Trophoblast cell (in vitro differentiated cells and primary cell): ENCODE measurements around the gene POP7.
A peak's percentile ranks its signal among the peaks of the same experiment; 100 is the strongest.

Source experiments
- DNase-seq, 2 donors: peaks; one replicate each; pipeline ENCODE4 v3.0.0-alpha.2; 2016
- H2AFZ ChIP-seq: 2 replicates; pipeline ENCODE4 v1.6.1; 2013; ENCODE audit warnings: low read length, moderate library complexity, mild to moderate bottlenecking; ENCODE audit not compliant: insufficient read depth, poor library complexity
- H2AK5ac ChIP-seq: 2 replicates; pipeline ENCODE4 v1.6.1; 2013; ENCODE audit warnings: mild to moderate bottlenecking, low read length
- H2BK120ac ChIP-seq: 2 replicates; pipeline ENCODE4 v1.6.1; 2013; ENCODE audit warnings: low read length, mild to moderate bottlenecking, moderate library complexity; ENCODE audit not compliant: insufficient read depth, poor library complexity
- H2BK12ac ChIP-seq: 2 replicates; pipeline ENCODE4 v1.6.1; 2013; ENCODE audit warnings: mild to moderate bottlenecking, low read length, moderate library complexity
- H2BK5ac ChIP-seq: 2 replicates; pipeline ENCODE4 v1.6.1; 2013; ENCODE audit warnings: low read length, low read depth, moderate library complexity, mild to moderate bottlenecking; ENCODE audit not compliant: poor library complexity
- H3K14ac ChIP-seq: 2 replicates; pipeline ENCODE4 v1.6.1; 2013; ENCODE audit warnings: mild to moderate bottlenecking, low read length
- H3K18ac ChIP-seq: 2 replicates; pipeline ENCODE4 v1.6.1; 2013; ENCODE audit warnings: mild to moderate bottlenecking, low read length
- H3K23ac ChIP-seq: 2 replicates; pipeline ENCODE4 v1.6.1; 2013; ENCODE audit warnings: low read length
- H3K27ac ChIP-seq: 2 replicates; pipeline ENCODE4 v1.5.1; 2013; ENCODE audit warnings: low read depth, mild to moderate bottlenecking, inconsistent platforms, low read length, moderate library complexity
- H3K27me3 ChIP-seq: 2 replicates; pipeline ENCODE4 v1.6.1; 2013; ENCODE audit warnings: inconsistent platforms, mild to moderate bottlenecking, low read length, moderate library complexity; ENCODE audit not compliant: insufficient read depth
- H3K36me3 ChIP-seq, 2 experiments: 1 replicate in 1 of 2; 2 replicates in 1 of 2; pipeline ENCODE4 v1.6.1; 2013; ENCODE audit warnings: low read length in 2 of 2, mild to moderate bottlenecking in 2 of 2, moderate library complexity in 1 of 2; ENCODE audit not compliant: insufficient read depth in 2 of 2, control insufficient read depth in 1 of 2
- H3K4ac ChIP-seq: 2 replicates; pipeline ENCODE4 v1.6.1; 2013; ENCODE audit warnings: low read depth, mild to moderate bottlenecking, low read length, moderate library complexity
- H3K4me1 ChIP-seq, 2 experiments: 1 replicate in 1 of 2; 2 replicates in 1 of 2; pipeline ENCODE4 v1.6.1; 2013; ENCODE audit warnings: low read length in 2 of 2, mild to moderate bottlenecking in 2 of 2, moderate library complexity in 1 of 2; ENCODE audit not compliant: insufficient read depth in 2 of 2, control insufficient read depth in 1 of 2
- H3K4me2 ChIP-seq: 2 replicates; pipeline ENCODE4 v1.6.1; 2013; ENCODE audit warnings: inconsistent platforms, mild to moderate bottlenecking, low read length, moderate library complexity
- H3K4me3 ChIP-seq: 2 replicates; pipeline ENCODE4 v1.5.1; 2013; ENCODE audit warnings: mild to moderate bottlenecking, low read depth, low read length, inconsistent platforms
- H3K79me1 ChIP-seq: one replicate; pipeline ENCODE4 v1.6.1; 2013; ENCODE audit warnings: low read length
- H3K79me2 ChIP-seq: 2 replicates; pipeline ENCODE4 v1.6.1; 2013; ENCODE audit warnings: low read length, mild to moderate bottlenecking; ENCODE audit not compliant: control insufficient read depth, insufficient read depth, poor library complexity
- H3K9ac ChIP-seq: 2 replicates; pipeline ENCODE4 v1.6.1; 2013; ENCODE audit warnings: mild to moderate bottlenecking, low read length
- H3K9me3 ChIP-seq: 2 replicates; pipeline ENCODE4 v1.6.1; 2013; ENCODE audit warnings: low read depth, mild to moderate bottlenecking, control low read depth, inconsistent platforms, low read length; ENCODE audit not compliant: insufficient read depth
- H4K12ac ChIP-seq: 2 replicates; pipeline ENCODE4 v1.6.1; 2013; ENCODE audit warnings: low read depth, mild to moderate bottlenecking, low read length, moderate library complexity
- H4K8ac ChIP-seq: 2 replicates; pipeline ENCODE4 v1.6.1; 2013; ENCODE audit warnings: low read depth, mild to moderate bottlenecking, low read length, moderate library complexity
- H4K91ac ChIP-seq: one replicate; pipeline ENCODE4 v1.6.1; 2013; ENCODE audit warnings: low read depth, mild to moderate bottlenecking, low read length, moderate library complexity
- WGBS: extraction: QIAGEN DNeasy Blood & Tissue Kit; methylation state at CpG from one replicate; pipeline ENCODE4 v1.1.7; 2013; ENCODE audit warnings: missing lambda C conversion rate; ENCODE audit not compliant: insufficient read length, insufficient coverage; ENCODE audit errors: extremely low coverage; 5-methylcytosine and 5-hydroxymethylcytosine counted together

Gene POP7

GRCh38 chr7:100739934-100740333, 34.0 kb downstream of the POP7 start:
- Histone ChIP-seq H3K79me2 (no peaks in the 10 kb centered on the region), H3K18ac (no peak overlapping the region), H4K91ac (no peak overlapping the region), H3K9ac (no peak overlapping the region), H3K14ac (no peak overlapping the region), H3K23ac (no peak overlapping the region), H3K27ac (no peak overlapping the region), H3K4me2 (no peak overlapping the region), H2BK120ac (no peak overlapping the region), H2BK5ac (no peak overlapping the region), H4K8ac (no peak overlapping the region), H3K4ac (no peak overlapping the region), H3K36me3 (no peaks in the 10 kb centered on the region), H3K4me1 (no peaks in the 10 kb centered on the region), H3K4me3 (no peak overlapping the region), H4K12ac (no peak overlapping the region), H2AFZ (no peak overlapping the region), H3K27me3 (no peaks in the 10 kb centered on the region), H3K79me1 (no peaks in the 10 kb centered on the region), H3K9me3 (no peaks in the 10 kb centered on the region), H2BK12ac (no peak overlapping the region), H2AK5ac (no peak overlapping the region)
- WGBS, result no CpG with 5 or more reads among the region's 6 CpGs
- DNase-seq, result no peak

GRCh38 chr7:100744605-100745004, 38.7 kb downstream of the POP7 start:
- no peak for DNase-seq
- H4K8ac ChIP-seq, result no peak overlapping the region
- no peak overlapping the region for H2AK5ac ChIP-seq
- no peaks in the 10 kb centered on the region for H3K4me1 ChIP-seq
- no peak overlapping the region for H2BK5ac ChIP-seq
- no peaks in the 10 kb centered on the region for H3K36me3 ChIP-seq
- H4K91ac ChIP-seq, result no peak overlapping the region
- H2BK120ac ChIP-seq, result no peak overlapping the region
- H4K12ac ChIP-seq, result no peak overlapping the region
- no peak overlapping the region for H2BK12ac ChIP-seq
- H3K9me3 ChIP-seq, result no peaks in the 10 kb centered on the region
- H3K27me3 ChIP-seq, result no peaks in the 10 kb centered on the region
- H3K4me3 ChIP-seq, result no peak overlapping the region
- no peak overlapping the region for H3K4ac ChIP-seq
- no peak overlapping the region for H3K18ac ChIP-seq
- no peak overlapping the region for H3K9ac ChIP-seq
- no peak overlapping the region for H3K27ac ChIP-seq
- no peak overlapping the region for H3K4me2 ChIP-seq
- H2AFZ ChIP-seq, result no peak overlapping the region
- H3K79me2 ChIP-seq, result no peaks in the 10 kb centered on the region
- 100% methylated on average over 1 of the region's 14 CpGs for WGBS
- no peaks in the 10 kb centered on the region for H3K79me1 ChIP-seq
- H3K14ac ChIP-seq, result no peak overlapping the region
- no peak overlapping the region for H3K23ac ChIP-seq

- H3K27me3 ChIP-seq, result no peaks in the 10 kb centered on the region
- H3K79me2 ChIP-seq, result no peaks in the 10 kb centered on the region
- WGBS, result no CpG with 5 or more reads among the region's 28 CpGs
- no peaks in the 10 kb centered on the region for H3K9me3 ChIP-seq
- peak overlapping the region; percentile 8 for H3K4me2 ChIP-seq
- peak overlapping the region; percentile 33 for H3K4me3 ChIP-seq
- no peaks in the 10 kb centered on the region for H3K79me1 ChIP-seq
- no peak overlapping the region for H3K23ac ChIP-seq
- H3K9ac ChIP-seq, result no peak overlapping the region
- H2BK120ac ChIP-seq, result no peak overlapping the region
- peak; percentile 55 to 58 for DNase-seq
- no peak overlapping the region for H4K91ac ChIP-seq
- peak overlapping the region; percentile 22 for H4K8ac ChIP-seq
- H2BK12ac ChIP-seq, result no peak overlapping the region
- H2AK5ac ChIP-seq, result no peak overlapping the region
- H4K12ac ChIP-seq, result no peak overlapping the region
- H2BK5ac ChIP-seq, result no peak overlapping the region
- H3K4me1 ChIP-seq, result no peaks in the 10 kb centered on the region
- H3K4ac ChIP-seq, result no peak overlapping the region
- no peak overlapping the region for H2AFZ ChIP-seq
- H3K14ac ChIP-seq, result no peak overlapping the region
- H3K27ac ChIP-seq, result no peak overlapping the region
- no peaks in the 10 kb centered on the region for H3K36me3 ChIP-seq
- no peak overlapping the region for H3K18ac ChIP-seq
Measured at GRCh38 chr7:100745184-100745583, 39.3 kb downstream of the POP7 start.

- Histone ChIP-seq H2BK120ac (no peak overlapping the region), H4K8ac (no peak overlapping the region), H3K79me2 (no peaks in the 10 kb centered on the region), H2AFZ (no peak overlapping the region), H2BK5ac (no peak overlapping the region), H3K27me3 (peaks cover 2% of the 10 kb centered on the region), H3K9me3 (peaks cover 2% of the 10 kb centered on the region), H3K79me1 (no peaks in the 10 kb centered on the region), H3K4me1 (no peaks in the 10 kb centered on the region), H3K23ac (peak overlapping the region; percentile 46), H3K14ac (no peak overlapping the region), H3K27ac (no peak overlapping the region), H3K4me3 (no peak overlapping the region), H3K4me2 (no peak overlapping the region), H2AK5ac (no peak overlapping the region), H3K4ac (no peak overlapping the region), H2BK12ac (no peak overlapping the region), H3K18ac (no peak overlapping the region), H3K36me3 (no peaks in the 10 kb centered on the region), H4K12ac (no peak overlapping the region), H4K91ac (no peak overlapping the region), H3K9ac (no peak overlapping the region)
- no peak for DNase-seq
- WGBS, result no CpG with 5 or more reads among the region's 5 CpGs
Measured at GRCh38 chr7:100752994-100753393, 47.1 kb downstream of the POP7 start.
